ENCODE data around the gene CCBE1.
"Not testable (repeated sequence)": the region's sequence is repeated elsewhere in the genome, so short reads cannot be mapped to it uniquely, and the experiment has no call there.

The CCBE1 gene

DNA sequence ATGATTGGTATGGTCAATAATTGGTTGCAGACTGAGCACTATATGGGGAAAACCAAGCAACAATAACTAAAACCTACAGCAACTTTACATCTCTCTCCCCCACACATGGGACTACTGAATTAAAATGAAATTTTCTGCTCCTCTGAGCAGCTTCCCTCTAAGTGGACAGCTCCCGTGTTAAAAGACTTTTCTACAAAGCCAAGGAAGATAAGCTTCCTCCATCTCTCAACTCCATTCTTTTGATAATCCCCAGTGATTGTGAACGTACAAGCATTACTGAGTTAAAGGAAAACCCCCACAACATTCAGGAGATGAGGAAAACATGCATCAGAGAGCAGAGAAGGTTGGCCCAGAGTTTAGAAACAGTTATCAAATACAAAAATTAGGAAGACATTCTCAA is 21.9 kb downstream of the CCBE1 start:
- H3K9me3 Mint-ChIP-seq, result no peaks in the 10 kb centered on the region
- no peak for ATAC-seq

GRCh38 chr18:59674903-59675270 is 22.3 kb downstream of the CCBE1 start:
- Mint-ChIP-seq H3K27ac (no peak overlapping the region), H3K9me3 (no peaks in the 10 kb centered on the region), H3K4me3 (no peak overlapping the region), H3K4me1 (no peaks in the 10 kb centered on the region), H3K27me3 (peaks cover 5% of the 10 kb centered on the region), H3K36me3 (no peaks in the 10 kb centered on the region)
- ATAC-seq, result no peak

More for the DNA sequence above, 21.9 kb downstream of the CCBE1 start:
- Mint-ChIP-seq H3K4me3 (no peak overlapping the region), H3K27me3 (peaks cover 9% of the 10 kb centered on the region), H3K27ac (no peak overlapping the region), H3K4me1 (no peaks in the 10 kb centered on the region), H3K36me3 (no peaks in the 10 kb centered on the region)

DNA sequence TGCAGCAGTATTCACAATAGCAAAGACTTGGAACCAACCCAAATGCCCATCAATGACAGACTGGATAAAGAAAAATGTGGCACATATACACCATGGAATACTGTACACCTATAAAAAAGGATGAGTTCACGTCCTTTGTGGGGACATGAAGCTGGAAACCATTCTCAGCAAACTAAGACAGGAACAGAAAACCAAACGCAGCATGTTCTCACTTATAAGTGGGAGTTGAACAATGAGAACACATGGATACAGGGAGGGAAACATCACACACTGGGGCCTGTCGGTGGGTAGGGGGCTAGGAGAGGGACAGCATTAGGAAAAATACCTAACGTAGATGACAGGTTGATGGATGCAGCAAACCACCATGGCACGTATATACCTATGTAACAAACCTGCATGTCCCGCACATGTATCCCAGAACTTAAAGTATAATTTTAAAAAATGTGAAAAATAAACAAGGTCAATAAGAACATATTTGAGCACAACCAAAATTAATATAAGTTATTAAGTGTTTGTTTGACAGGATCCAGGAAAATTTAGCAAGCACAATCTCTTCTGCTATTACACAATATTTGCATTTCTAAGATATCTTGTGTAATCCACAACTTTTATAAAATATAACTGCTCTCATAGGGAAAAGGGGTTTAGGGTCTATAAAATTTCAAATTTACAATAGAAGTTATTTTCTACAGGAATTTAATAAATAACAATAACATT is 22.9 kb downstream of the CCBE1 start:
- no peaks in the 10 kb centered on the region for H3K4me1 Mint-ChIP-seq
- no peaks in the 10 kb centered on the region for H3K9me3 Mint-ChIP-seq
- H3K36me3 Mint-ChIP-seq, result no peaks in the 10 kb centered on the region
- peaks cover 2% of the 10 kb centered on the region for H3K27me3 Mint-ChIP-seq
- no peak overlapping the region for H3K27ac Mint-ChIP-seq
- no peak overlapping the region for H3K4me3 Mint-ChIP-seq
- no peak for ATAC-seq

- Mint-ChIP-seq H3K27ac (no peak overlapping the region), H3K9me3 (no peaks in the 10 kb centered on the region), H3K27me3 (peaks cover 8% of the 10 kb centered on the region), H3K4me1 (no peaks in the 10 kb centered on the region), H3K36me3 (no peaks in the 10 kb centered on the region), H3K4me3 (no peak overlapping the region)
- no peak for ATAC-seq
These were observed 24.9 kb downstream of the CCBE1 start for GRCh38 chr18:59672235-59672711.

GRCh38 chr18:59671551-59671950 is 25.7 kb downstream of the CCBE1 start:
- H3K27ac Mint-ChIP-seq, result no peak overlapping the region
- no peaks in the 10 kb centered on the region for H3K36me3 Mint-ChIP-seq
- H3K27me3 Mint-ChIP-seq, result peaks cover 8% of the 10 kb centered on the region
- no peak for ATAC-seq
- H3K9me3 Mint-ChIP-seq, result no peaks in the 10 kb centered on the region
- no peak overlapping the region for H3K4me3 Mint-ChIP-seq
- H3K4me1 Mint-ChIP-seq, result no peaks in the 10 kb centered on the region

GRCh38 chr18:59669872-59670657 is 27.2 kb downstream of the CCBE1 start:
- H3K27ac Mint-ChIP-seq, result no peak overlapping the region
- H3K9me3 Mint-ChIP-seq, result no peaks in the 10 kb centered on the region
- no peak overlapping the region for H3K4me3 Mint-ChIP-seq
- ATAC-seq, result no peak
- H3K36me3 Mint-ChIP-seq, result no peaks in the 10 kb centered on the region
- H3K27me3 Mint-ChIP-seq, result peaks cover 8% of the 10 kb centered on the region
- no peaks in the 10 kb centered on the region for H3K4me1 Mint-ChIP-seq

DNA sequence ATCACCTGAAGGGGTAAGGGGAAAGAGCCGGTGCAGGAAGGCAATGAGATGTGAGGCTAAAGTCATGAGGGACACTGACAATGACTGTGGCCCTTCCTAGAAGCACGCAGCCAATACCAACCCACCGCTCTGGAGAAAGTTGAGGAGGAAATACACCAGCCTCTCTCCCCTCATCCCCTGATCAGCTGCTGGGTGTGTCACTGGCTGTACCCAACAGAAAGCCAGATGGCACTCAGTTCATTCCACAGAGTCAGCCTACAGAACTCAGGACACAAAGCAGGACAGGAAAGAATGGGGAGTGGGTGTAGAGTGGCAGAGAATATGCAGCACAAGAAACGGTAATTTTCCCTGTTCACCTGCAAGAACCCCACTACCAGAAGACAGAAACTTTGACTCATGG is 29.7 kb downstream of the CCBE1 start:
- Mint-ChIP-seq H3K4me1 (no peaks in the 10 kb centered on the region), H3K36me3 (no peaks in the 10 kb centered on the region), H3K27me3 (peaks cover 15% of the 10 kb centered on the region), H3K9me3 (peaks cover 6% of the 10 kb centered on the region), H3K27ac (no peak overlapping the region), H3K4me3 (no peak overlapping the region)
- no peak for ATAC-seq

DNA sequence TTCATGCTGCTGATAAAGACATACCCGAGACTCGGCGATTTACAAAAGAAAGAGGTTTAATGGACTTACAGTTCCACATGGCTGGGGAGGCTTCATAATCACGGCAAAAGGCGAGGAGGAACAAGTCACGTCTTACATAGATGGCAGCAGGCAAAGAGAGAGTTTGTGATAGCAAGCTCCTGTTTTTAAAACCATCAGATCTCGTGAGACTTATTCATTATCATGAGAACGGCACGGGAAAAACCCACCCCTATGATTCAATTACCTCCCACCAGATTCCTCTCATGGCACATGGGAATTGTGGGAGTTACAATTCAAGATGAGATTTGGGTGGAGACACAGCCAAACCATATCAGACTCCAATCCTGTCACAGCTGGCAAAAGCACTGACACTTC is 31.2 kb downstream of the CCBE1 start:
- H3K27me3 Mint-ChIP-seq, result peaks cover 17% of the 10 kb centered on the region
- not testable (repeated sequence) for H3K4me1 Mint-ChIP-seq, ATAC-seq, H3K36me3 Mint-ChIP-seq, H3K4me3 Mint-ChIP-seq, H3K27ac Mint-ChIP-seq, H3K9me3 Mint-ChIP-seq

DNA sequence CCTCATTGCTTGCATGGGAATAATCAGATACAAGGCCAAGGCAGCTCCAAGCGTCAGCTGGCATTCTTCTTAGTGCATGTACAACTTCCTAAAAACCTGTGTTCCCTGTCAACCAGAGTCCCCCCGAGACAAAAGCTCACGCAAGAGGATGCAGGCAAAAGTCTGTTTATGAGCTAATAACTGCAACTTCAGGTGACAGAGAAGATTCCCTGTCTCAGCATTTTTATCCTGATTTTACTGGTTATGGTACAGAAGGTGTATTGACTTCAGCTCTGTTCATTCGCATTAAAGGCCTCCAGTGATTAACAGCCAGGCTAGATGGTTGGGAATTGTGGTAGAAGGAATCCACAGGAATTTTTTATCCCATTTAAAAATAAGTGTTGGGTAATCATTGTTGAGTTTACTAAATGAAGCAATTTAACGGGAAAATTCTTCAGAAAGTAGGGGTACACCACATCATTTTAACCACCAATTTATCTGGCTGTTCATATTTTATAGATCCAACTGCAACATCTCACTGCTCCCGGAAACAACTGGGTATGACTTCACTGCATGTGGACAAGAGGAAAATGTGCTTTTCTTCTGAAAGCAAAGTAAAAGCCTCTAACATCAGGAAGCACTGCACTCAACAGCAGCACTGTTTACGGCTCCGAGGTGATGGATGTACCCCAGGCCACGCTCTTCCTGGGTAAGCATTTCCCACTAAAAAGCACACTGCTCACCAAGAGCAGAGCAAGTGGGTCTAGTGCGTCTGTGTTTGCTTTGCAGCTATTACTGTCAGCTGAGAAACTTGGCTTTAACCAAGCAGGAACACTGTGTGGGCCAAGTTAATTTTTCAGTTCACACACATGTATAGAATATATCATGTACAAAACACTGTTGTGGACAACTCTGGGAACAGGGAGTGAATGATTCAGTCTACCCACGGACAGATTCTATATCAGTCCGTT is 31.9 kb downstream of the CCBE1 start:
- ATAC-seq, result no peak
- Mint-ChIP-seq H3K27me3 (peaks cover 17% of the 10 kb centered on the region), H3K9me3 (peaks cover 6% of the 10 kb centered on the region), H3K4me3 (no peak overlapping the region), H3K4me1 (no peaks in the 10 kb centered on the region), H3K36me3 (no peaks in the 10 kb centered on the region), H3K27ac (no peak overlapping the region)

- Mint-ChIP-seq H3K27ac (no peak overlapping the region), H3K36me3 (no peaks in the 10 kb centered on the region), H3K4me1 (no peaks in the 10 kb centered on the region), H3K9me3 (peaks cover 6% of the 10 kb centered on the region), H3K4me3 (no peak overlapping the region), H3K27me3 (peaks cover 15% of the 10 kb centered on the region)
- ATAC-seq, result no peak
These were observed 32.9 kb downstream of the CCBE1 start for GRCh38 chr18:59664329-59664728.

DNA sequence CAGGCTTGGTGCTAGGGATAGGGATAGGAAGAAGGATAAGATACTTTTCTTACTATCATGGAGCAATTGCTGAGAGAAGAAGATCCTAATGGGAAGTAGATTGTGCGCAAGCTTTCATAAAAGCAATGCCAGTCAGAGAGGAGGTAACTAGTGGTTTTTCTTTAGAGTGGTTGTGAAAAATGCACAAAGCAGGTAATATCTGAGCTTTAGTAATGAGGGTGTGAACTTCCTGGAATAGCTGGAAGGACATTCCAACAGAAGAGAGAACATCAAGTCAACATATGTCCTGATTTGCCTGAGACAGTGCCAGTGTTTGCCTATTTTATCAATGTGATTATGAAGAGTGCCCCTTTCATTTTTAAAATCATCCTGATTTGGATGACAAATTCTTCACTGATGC is 34.1 kb downstream of the CCBE1 start:
- Mint-ChIP-seq H3K27me3 (peaks cover 9% of the 10 kb centered on the region), H3K36me3 (no peaks in the 10 kb centered on the region), H3K9me3 (peaks cover 6% of the 10 kb centered on the region), H3K4me1 (no peaks in the 10 kb centered on the region), H3K27ac (no peak overlapping the region), H3K4me3 (no peak overlapping the region)
- no peak for ATAC-seq

GRCh38 chr18:59661891-59662701 is 35.1 kb downstream of the CCBE1 start:
- H3K36me3 Mint-ChIP-seq, result no peaks in the 10 kb centered on the region
- ATAC-seq, result no peak
- no peak overlapping the region for H3K27ac Mint-ChIP-seq
- no peak overlapping the region for H3K4me3 Mint-ChIP-seq
- peaks cover 15% of the 10 kb centered on the region for H3K27me3 Mint-ChIP-seq
- no peaks in the 10 kb centered on the region for H3K4me1 Mint-ChIP-seq
- H3K9me3 Mint-ChIP-seq, result peaks cover 6% of the 10 kb centered on the region

- Mint-ChIP-seq H3K9me3 (peaks cover 6% of the 10 kb centered on the region), H3K4me1 (no peaks in the 10 kb centered on the region), H3K4me3 (no peak overlapping the region), H3K36me3 (no peaks in the 10 kb centered on the region), H3K27me3 (peaks cover 19% of the 10 kb centered on the region), H3K27ac (no peak overlapping the region)
- no peak for ATAC-seq
These were observed 36.2 kb downstream of the CCBE1 start for GRCh38 chr18:59660786-59661743.

GRCh38 chr18:59660366-59660765 is 36.9 kb downstream of the CCBE1 start:
- H3K36me3 Mint-ChIP-seq, result no peaks in the 10 kb centered on the region
- no peak overlapping the region for H3K4me3 Mint-ChIP-seq
- H3K27ac Mint-ChIP-seq, result no peak overlapping the region
- no peak for ATAC-seq
- H3K4me1 Mint-ChIP-seq, result no peaks in the 10 kb centered on the region
- peaks cover 6% of the 10 kb centered on the region for H3K9me3 Mint-ChIP-seq
- peaks cover 19% of the 10 kb centered on the region for H3K27me3 Mint-ChIP-seq
